H1 (cell line): ENCODE results near the gene RNF214. TPM values are rescaled to one million over a fixed set of nuclear protein-coding genes. Genes with fewer than 3 reads are reported as not detected.

Experiments
- ATF2 ChIP-seq: IDR thresholded peaks from 2 replicates; pipeline ENCODE4 v1.6.1; 2012; ENCODE audit warnings: low read length, inconsistent platforms
- CREB1 ChIP-seq: IDR thresholded peaks from 2 replicates; pipeline ENCODE4 v1.6.1; 2012; ENCODE audit warnings: inconsistent platforms
- GTF2F1 ChIP-seq: IDR thresholded peaks from 2 replicates; pipeline ENCODE4 v1.6.1; 2012; ENCODE audit warnings: low read depth, low read length, improper control_type of control experiment, borderline replicate concordance
- HDAC6 ChIP-seq: IDR thresholded peaks from one replicate; pipeline ENCODE4 v1.7.1; 2012; ENCODE audit warnings: low read depth, mild to moderate bottlenecking, inconsistent platforms, low read length, moderate library complexity
- SIX5 ChIP-seq: IDR thresholded peaks from 2 replicates; pipeline ENCODE4 v1.6.1; 2011; ENCODE audit warnings: mild to moderate bottlenecking, low read depth, low read length
- TAF1 ChIP-seq: IDR thresholded peaks from 2 replicates; pipeline ENCODE4 v1.6.1; 2011; ENCODE audit warnings: mild to moderate bottlenecking, low read depth, low read length
- TAF7 ChIP-seq: optimal IDR thresholded peaks from 2 replicates; pipeline ENCODE3; 2011; ENCODE audit warnings: low read depth, mild to moderate bottlenecking, inconsistent platforms, low read length, moderate library complexity, borderline replicate concordance
- TBP ChIP-seq: IDR thresholded peaks from 2 replicates; pipeline ENCODE4 v1.6.1; 2011; ENCODE audit warnings: low read depth, low read length, improper control_type of control experiment
- TEAD4 ChIP-seq: IDR thresholded peaks from 2 replicates; pipeline ENCODE4 v1.6.1; 2012; ENCODE audit warnings: low read depth, low read length, inconsistent platforms, mixed read lengths
- polyA plus RNA-seq, 7 experiments: library from polyadenylated mRNA; depleted of rRNA in 3 of 7; stranded (reverse) in 5 of 7; unstranded in 2 of 7; fragments of >200 nt in 5 of 7; fragments of 200-250 nt in 2 of 7; gene quantifications; 1 replicate in 5 of 7; 2 replicates in 1 of 7; 4 replicates in 1 of 7; pipeline versions ENCODE4 v1.2.1 to v1.2.3, GENCODE V29; 2011 to 2013; ENCODE audit warnings: missing spikeins in 2 of 7, mixed read lengths in 2 of 7
- total RNA-seq: library from RNA; stranded (reverse); fragmentation: NEBNext Ultra II Directional; extraction: Animal tissue kit (Norgen Biotek cat#: 25700); gene quantifications from 2 replicates; pipeline ENCODE4 v1.2.1, GENCODE V29; 2021
- TF ChIP-seq, protein P1 (sequence below): IDR thresholded peaks from 2 replicates; pipeline ENCODE4 v1.6.1; 2011; ENCODE audit warnings: low read depth, mild to moderate bottlenecking, low read length; ENCODE audit not compliant: insufficient read depth

RNF214 gene
- total and polyA plus RNA-seq, 2 of the 8 experiments (the other 6 are each of a cell fraction or from before 2014, with no cell fraction given): 34.9 to 35.6 TPM

DNA sequence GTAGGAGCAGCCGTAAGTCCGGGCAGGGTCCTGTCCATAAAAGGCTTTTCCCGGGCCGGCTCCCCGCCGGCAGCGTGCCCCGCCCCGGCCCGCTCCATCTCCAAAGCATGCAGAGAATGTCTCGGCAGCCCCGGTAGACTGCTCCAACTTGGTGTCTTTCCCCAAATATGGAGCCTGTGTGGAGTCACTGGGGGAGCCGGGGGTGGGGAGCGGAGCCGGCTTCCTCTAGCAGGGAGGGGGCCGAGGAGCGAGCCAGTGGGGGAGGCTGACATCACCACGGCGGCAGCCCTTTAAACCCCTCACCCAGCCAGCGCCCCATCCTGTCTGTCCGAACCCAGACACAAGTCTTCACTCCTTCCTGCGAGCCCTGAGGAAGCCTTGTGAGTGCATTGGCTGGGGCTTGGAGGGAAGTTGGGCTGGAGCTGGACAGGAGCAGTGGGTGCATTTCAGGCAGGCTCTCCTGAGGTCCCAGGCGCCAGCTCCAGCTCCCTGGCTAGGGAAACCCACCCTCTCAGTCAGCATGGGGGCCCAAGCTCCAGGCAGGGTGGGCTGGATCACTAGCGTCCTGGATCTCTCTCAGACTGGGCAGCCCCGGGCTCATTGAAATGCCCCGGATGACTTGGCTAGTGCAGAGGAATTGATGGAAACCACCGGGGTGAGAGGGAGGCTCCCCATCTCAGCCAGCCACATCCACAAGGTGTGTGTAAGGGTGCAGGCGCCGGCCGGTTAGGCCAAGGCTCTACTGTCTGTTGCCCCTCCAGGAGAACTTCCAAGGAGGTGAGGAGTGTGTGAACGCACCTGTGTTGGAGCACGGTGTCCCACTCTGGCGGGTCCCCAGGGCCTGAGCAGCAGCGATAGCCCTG, 33.2 kb upstream of the RNF214 start, which contains the start of gene TAGLN (continued):
- TF ChIP-seq HDAC6 (no peak), TAF7 (peak; percentile 85), CREB1 (peak; percentile 57), TAF1 (peak; percentile 81), ATF2 (peak; percentile 24; the same call in 1 of the 2 replicates), GTF2F1 (0 out of 2 replicates have a peak, but pooled peaks have one; percentile 15), TEAD4 (peak; percentile 92), TBP (peak; percentile 89), SIX5 (no peak)
- TF ChIP-seq, protein P1, sequence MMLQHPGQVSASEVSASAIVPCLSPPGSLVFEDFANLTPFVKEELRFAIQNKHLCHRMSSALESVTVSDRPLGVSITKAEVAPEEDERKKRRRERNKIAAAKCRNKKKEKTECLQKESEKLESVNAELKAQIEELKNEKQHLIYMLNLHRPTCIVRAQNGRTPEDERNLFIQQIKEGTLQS: no peak
